ENCODE results near the gene MATN1. TPM values are rescaled to one million over a fixed set of nuclear protein-coding genes. Genes with fewer than 3 reads are reported as not detected.

The MATN1 gene
- total and polyA plus RNA-seq, 9 donors: 0.10 to 0.95 (median 0.51) TPM

- no peaks in the 10 kb centered on the region for H3K27me3 ChIP-seq
- intact Hi-C loops (cut with DNase I): no loop called here
- H3K36me3 ChIP-seq: no peaks in the 10 kb centered on the region
- no peaks in the 10 kb centered on the region for H3K4me1 ChIP-seq (ENCODE audit: insufficient read depth)
- TF ChIP-seq CTCF (IDR thresholded peaks at IDR 0.05): no peak
- TF ChIP-seq EP300 (IDR thresholded peaks at IDR 0.05): no peak
- TF ChIP-seq POLR2A (IDR thresholded peaks at IDR 0.05): no peak
- H3K4me3 ChIP-seq: no peak overlapping the region
- WGBS, 3 donors: 16 to 24% (median 21%) methylated on average over 9 of the region's 9 CpGs
- no peak overlapping the region for H3K27ac ChIP-seq
- no peaks in the 10 kb centered on the region for H3K9me3 ChIP-seq
- DNase-seq: no peak
Measured at GRCh38 chr1:30706528-30706927, 16.9 kb downstream of the MATN1 start.

GRCh38 chr1:30705698-30706097 lies 17.7 kb downstream of the MATN1 start:
- H3K9me3 ChIP-seq: no peaks in the 10 kb centered on the region
- H3K4me3 ChIP-seq: no peak overlapping the region
- no peaks in the 10 kb centered on the region for H3K4me1 ChIP-seq (ENCODE audit: insufficient read depth)
- intact Hi-C loops (cut with DNase I): no loop called here
- WGBS, 3 donors: 77 to 83% (median 78%) methylated on average over 4 of the region's 4 CpGs
- no peaks in the 10 kb centered on the region for H3K27me3 ChIP-seq
- no peaks in the 10 kb centered on the region for H3K36me3 ChIP-seq
- no peak overlapping the region for H3K27ac ChIP-seq
- no peak for DNase-seq
- TF ChIP-seq CTCF (IDR thresholded peaks at IDR 0.05) (no peak), EP300 (IDR thresholded peaks at IDR 0.05) (no peak), POLR2A (IDR thresholded peaks at IDR 0.05) (no peak)

- no peaks in the 10 kb centered on the region for H3K4me1 ChIP-seq (ENCODE audit: insufficient read depth)
- DNase-seq: no peak
- 60 to 63% (median 62%) methylated on average over 14 of the region's 14 CpGs for WGBS, 3 donors
- H3K36me3 ChIP-seq: no peaks in the 10 kb centered on the region
- H3K9me3 ChIP-seq: no peaks in the 10 kb centered on the region
- intact Hi-C loops (cut with DNase I): loop anchor here in 1 of 4 donors (5.0 kb wide), 1 partner anchor 1468 kb away; the partner anchor contains the start of gene PTPRU
- no peak overlapping the region for H3K4me3 ChIP-seq
- no peak overlapping the region for H3K27ac ChIP-seq
- H3K27me3 ChIP-seq: no peaks in the 10 kb centered on the region
- no peak for TF ChIP-seq EP300 (IDR thresholded peaks at IDR 0.05)
- no peak for TF ChIP-seq CTCF (IDR thresholded peaks at IDR 0.05)
- TF ChIP-seq POLR2A (IDR thresholded peaks at IDR 0.05): no peak
Measured at GRCh38 chr1:30704765-30705509, 18.4 kb downstream of the MATN1 start.

- H3K4me3 ChIP-seq: no peak overlapping the region
- no peak for DNase-seq
- H3K27ac ChIP-seq: no peak overlapping the region
- TF ChIP-seq EP300 (IDR thresholded peaks at IDR 0.05) (no peak), POLR2A (IDR thresholded peaks at IDR 0.05) (no peak), CTCF (IDR thresholded peaks at IDR 0.05) (no peak)
- no peaks in the 10 kb centered on the region for H3K4me1 ChIP-seq (ENCODE audit: insufficient read depth)
- no peaks in the 10 kb centered on the region for H3K27me3 ChIP-seq
- intact Hi-C loops (cut with DNase I): loop anchor here in 1 of 4 donors (5.0 kb wide), 1 partner anchor 1467 kb away; the partner anchor contains the start of gene PTPRU
- no peaks in the 10 kb centered on the region for H3K36me3 ChIP-seq
- no peaks in the 10 kb centered on the region for H3K9me3 ChIP-seq
- WGBS, 3 donors: 45 to 49% (median 46%) methylated on average over 4 of the region's 4 CpGs
Measured at GRCh38 chr1:30704271-30704670, 19.1 kb downstream of the MATN1 start.
